Measurements from ENCODE around the gene GNG2.

- TF ChIP-seq POLR2A (IDR thresholded peaks at IDR 0.05) (no peak), CTCF (IDR thresholded peaks at IDR 0.05) (no peak)
These were observed 13.0 kb upstream of the GNG2 start for GRCh38 chr14:51847489-51847796.
